SU-DHL-6 (cell line): ENCODE results near the gene TMEM231.
"Not testable (repeated sequence)": the region's sequence is repeated elsewhere in the genome, so short reads cannot be mapped to it uniquely, and the experiment has no call there.

ENCODE experiments used
- H2AFZ ChIP-seq: fragments of 200-600 bp; sonication (generic); 2 replicates; pipeline ENCODE4 v1.6.1; 2014; ENCODE audit warnings: low read depth, mild to moderate bottlenecking, moderate library complexity, mixed read lengths, antibody characterized with exemption, low read length; ENCODE audit not compliant: severe bottlenecking
- H3F3A ChIP-seq: fragments of 200-600 bp; shearing (Covaris generic); 2 replicates; pipeline ENCODE4 v1.6.0; 2016; ENCODE audit warnings: antibody characterized with exemption, mild to moderate bottlenecking; ENCODE audit not compliant: insufficient read depth
- H3K27ac ChIP-seq: fragments of 200-600 bp; sonication (generic); 2 replicates; pipeline ENCODE4 v1.5.1; 2016; ENCODE audit warnings: low read depth, mild to moderate bottlenecking, low read length, moderate library complexity, mixed read lengths
- H3K27me3 ChIP-seq: fragments of 200-600 bp; sonication (generic), shearing (Covaris generic); 2 replicates; pipeline ENCODE4 v1.6.0; 2014; ENCODE audit warnings: mild to moderate bottlenecking, low read length
- H3K36me3 ChIP-seq: fragments of 200-600 bp; sonication (generic); 2 replicates; pipeline ENCODE4 v1.6.1; 2014; ENCODE audit warnings: mild to moderate bottlenecking, low read length, mixed read lengths
- H3K4me2 ChIP-seq: fragments of 300-600, 200-600 bp; shearing (Covaris generic), sonication (generic); 2 replicates; pipeline ENCODE4 v1.6.0; 2014; ENCODE audit warnings: low read length, low read depth, mild to moderate bottlenecking; ENCODE audit not compliant: poor library complexity, severe bottlenecking
- H3K4me3 ChIP-seq: fragments of 200-600 bp; sonication (generic); 2 replicates; pipeline ENCODE4 v1.5.1; 2014; ENCODE audit warnings: antibody characterized with exemption, low read length, mild to moderate bottlenecking, mixed read lengths; ENCODE audit not compliant: insufficient read depth, poor library complexity, severe bottlenecking
- H3K79me2 ChIP-seq: fragments of 200-600 bp; sonication (generic); 2 replicates; pipeline ENCODE4 v1.6.1; 2014; ENCODE audit warnings: mild to moderate bottlenecking, low read length, moderate library complexity; ENCODE audit not compliant: insufficient read depth
- H3K9ac ChIP-seq: fragments of 200-600 bp; sonication (generic); 2 replicates; pipeline ENCODE4 v1.7.0; 2014; ENCODE audit warnings: mild to moderate bottlenecking, low read length
- H3K9me2 ChIP-seq: fragments of 200-600 bp; sonication (generic); replicated peaks from 2 replicates; pipeline ENCODE4 v1.6.1; 2014; ENCODE audit warnings: low read length; ENCODE audit not compliant: insufficient read depth
- H3K9me3 ChIP-seq: fragments of 200-600 bp; sonication (generic); 2 replicates; pipeline ENCODE4 v1.6.1; 2014; ENCODE audit warnings: low read length, mixed read lengths; ENCODE audit not compliant: insufficient read depth
- H4K20me1 ChIP-seq: fragments of 200-600 bp; sonication (generic); 2 replicates; pipeline ENCODE4 v1.6.1; 2014; ENCODE audit warnings: low read depth, mild to moderate bottlenecking, antibody characterized with exemption, low read length, moderate library complexity, mixed read lengths
- CTCF ChIP-seq: fragments of 200-600 bp; sonication (generic); IDR thresholded peaks from one replicate; pipeline ENCODE4 v1.5.1; 2017; ENCODE audit warnings: antibody characterized with exemption, mild to moderate bottlenecking, low read length, moderate library complexity; ENCODE audit not compliant: insufficient read depth, poor library complexity, severe bottlenecking
- EZH2phosphoT487 ChIP-seq: fragments of 200-600 bp; sonication (generic), shearing (Covaris generic); conservative IDR thresholded peaks from 2 replicates; pipeline ENCODE4 v1.6.1; 2018; ENCODE audit warnings: mild to moderate bottlenecking, antibody characterized with exemption, low read length, moderate library complexity, mixed read lengths

Gene TMEM231

GRCh38 chr16:75593825-75594820, 38.1 kb upstream of the TMEM231 start:
- Histone ChIP-seq H3K27ac (no peak overlapping the region), H3K4me2 (no peak overlapping the region), H3K36me3 (0 out of 2 replicates have a peak, but pooled peaks cover 3% of the 10 kb centered on the region), H3F3A (no peaks in the 10 kb centered on the region), H3K9ac (no peak overlapping the region), H3K27me3 (no peaks in the 10 kb centered on the region), H3K9me3 (no peaks in the 10 kb centered on the region), H3K79me2 (no peaks in the 10 kb centered on the region), H2AFZ (no peak overlapping the region), H3K9me2 (no peaks in the 10 kb centered on the region), H4K20me1 (no peaks in the 10 kb centered on the region), H3K4me3 (no peak overlapping the region)
- no peak for TF ChIP-seq EZH2phosphoT487
- no peak for TF ChIP-seq CTCF

DNA sequence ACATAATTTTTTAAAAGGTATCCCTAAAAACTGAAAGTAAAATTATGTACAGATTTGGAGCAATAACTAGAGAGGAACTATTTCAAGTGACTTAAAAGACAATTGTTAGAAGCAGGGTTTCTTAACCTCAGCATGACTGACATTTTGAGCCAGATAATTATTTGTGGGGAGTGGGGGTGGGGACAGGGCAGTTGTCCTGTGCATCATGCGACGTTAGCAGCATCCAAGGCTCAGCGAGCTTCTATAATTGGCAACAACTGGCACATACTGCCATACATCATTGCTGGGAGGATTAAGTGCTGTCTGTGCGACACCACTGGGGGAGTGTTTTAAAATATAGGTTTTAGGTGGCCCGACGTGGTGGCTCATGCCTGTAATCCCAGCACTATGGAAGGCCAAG, 37.3 kb upstream of the TMEM231 start:
- H3K4me2 ChIP-seq, result no peak overlapping the region
- H3K9ac ChIP-seq, result no peak overlapping the region
- no peak overlapping the region for H3K4me3 ChIP-seq
- 0 out of 2 replicates have a peak, but pooled peaks cover 3% of the 10 kb centered on the region for H3K36me3 ChIP-seq
- H3K27me3 ChIP-seq, result no peaks in the 10 kb centered on the region
- H2AFZ ChIP-seq, result no peak overlapping the region
- H3F3A ChIP-seq, result no peaks in the 10 kb centered on the region
- H3K9me2 ChIP-seq, result no peaks in the 10 kb centered on the region
- H3K27ac ChIP-seq, result no peak overlapping the region
- no peaks in the 10 kb centered on the region for H3K9me3 ChIP-seq
- no peak for TF ChIP-seq CTCF
- H3K79me2 ChIP-seq, result no peaks in the 10 kb centered on the region
- no peaks in the 10 kb centered on the region for H4K20me1 ChIP-seq

DNA sequence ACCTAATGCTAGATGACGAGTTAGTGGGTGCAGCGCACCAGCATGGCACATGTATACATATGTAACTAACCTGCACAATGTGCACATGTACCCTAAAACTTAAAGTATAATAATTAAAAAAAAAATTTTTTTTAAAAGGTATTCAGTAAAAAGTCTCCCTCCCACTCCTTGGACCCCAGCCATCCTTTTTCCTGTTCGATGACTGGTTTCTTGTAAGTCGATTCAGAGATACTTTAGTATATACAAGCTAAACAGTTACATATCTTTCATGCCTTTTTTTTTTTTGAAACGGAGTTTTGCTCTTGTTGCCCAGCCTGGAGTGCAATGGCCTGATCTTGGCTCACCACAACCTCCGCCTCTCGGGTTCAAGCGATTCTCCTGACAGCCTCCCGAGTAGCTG, 35.9 kb upstream of the TMEM231 start:
- not testable (repeated sequence) for H3K27me3 ChIP-seq, H2AFZ ChIP-seq, H4K20me1 ChIP-seq, H3K36me3 ChIP-seq, H3K4me3 ChIP-seq, H3K27ac ChIP-seq, H3K9me2 ChIP-seq, H3K4me2 ChIP-seq, H3F3A ChIP-seq, H3K79me2 ChIP-seq, H3K9ac ChIP-seq, H3K9me3 ChIP-seq
